CD4-positive, alpha-beta memory T cell (primary cell): Measurements from ENCODE around the gene PLEKHA7. TPM values are rescaled to one million over a fixed set of nuclear protein-coding genes. Genes with fewer than 3 reads are reported as not detected.

Experiments
- CTCF ChIA-PET: fragments of 350-600 bp; sonication (Branson Sonifier 250); formaldehyde crosslinking; loops from one replicate; lab custom pipeline; 2021; ENCODE audit warnings: inconsistent platforms; ENCODE audit not compliant: partially characterized antibody; lab: Charles Lee
- POLR2A ChIA-PET: fragments of 350-600 bp; sonication (Branson Sonifier 250); formaldehyde crosslinking; loops from one replicate; lab custom pipeline; 2021; ENCODE audit not compliant: partially characterized antibody; lab: Charles Lee
- DNase-seq, 5 donors: peaks; one replicate each; pipeline versions ENCODE4 v3.0.0 to v3.0.0-alpha.2; 2020 to 2022; ENCODE audit warnings: mixed read lengths in 1 of 5
- H3K27ac ChIP-seq: one replicate; pipeline ENCODE4 v1.7.0; 2013; ENCODE audit warnings: low read depth, low read length
- H3K27me3 ChIP-seq: 2 replicates; pipeline ENCODE4 v1.7.0; 2013; ENCODE audit warnings: mild to moderate bottlenecking, low read length, moderate library complexity; ENCODE audit not compliant: insufficient read depth
- H3K36me3 ChIP-seq: 2 replicates; pipeline ENCODE4 v1.7.0; 2013; ENCODE audit warnings: mild to moderate bottlenecking, low read length, moderate library complexity; ENCODE audit not compliant: insufficient read depth
- H3K4me1 ChIP-seq: 2 replicates; pipeline ENCODE4 v1.7.0; 2013; ENCODE audit warnings: mild to moderate bottlenecking, low read length, moderate library complexity; ENCODE audit not compliant: insufficient read depth
- H3K4me3 ChIP-seq, 2 donors: one replicate each; pipeline ENCODE4 v1.7.0; 2013; ENCODE audit warnings: low read length in 2 of 2, mild to moderate bottlenecking in 1 of 2
- H3K9me3 ChIP-seq, 2 donors: one replicate each; pipeline ENCODE4 v1.7.0; 2013; ENCODE audit warnings: low read length in 2 of 2, control low read depth in 1 of 2; ENCODE audit not compliant: control insufficient read depth in 1 of 2
- H3K27ac Mint-ChIP-seq, 7 donors: one replicate each; pipeline ENCODE4 v1.8.0; 2020 to 2021; ENCODE audit warnings: mixed read lengths in 7 of 7, mild to moderate bottlenecking in 6 of 7, inconsistent platforms in 3 of 7, moderate library complexity in 3 of 7
- H3K27me3 Mint-ChIP-seq, 2 donors: one replicate each; pipeline ENCODE4 v1.8.0; 2020 to 2021; ENCODE audit warnings: mixed read lengths in 2 of 2
- H3K36me3 Mint-ChIP-seq, 2 donors: one replicate each; pipeline ENCODE4 v1.8.0; 2020 to 2021; ENCODE audit warnings: mixed read lengths in 2 of 2, inconsistent platforms in 1 of 2, mild to moderate bottlenecking in 1 of 2
- H3K4me1 Mint-ChIP-seq, 4 donors: one replicate each; pipeline ENCODE4 v1.8.0; 2020 to 2021; ENCODE audit warnings: mixed read lengths in 4 of 4, mild to moderate bottlenecking in 1 of 4
- H3K4me3 Mint-ChIP-seq, 8 donors: one replicate each; pipeline ENCODE4 v1.8.0; 2020 to 2021; ENCODE audit warnings: mixed read lengths in 8 of 8, mild to moderate bottlenecking in 7 of 8, moderate library complexity in 6 of 8, inconsistent platforms in 3 of 8
- H3K9me3 Mint-ChIP-seq, 8 donors: one replicate each; pipeline ENCODE4 v1.8.0; 2020 to 2021; ENCODE audit warnings: mixed read lengths in 8 of 8, mild to moderate bottlenecking in 5 of 8, inconsistent platforms in 3 of 8, moderate library complexity in 1 of 8
- intact Hi-C: fragments of 100-400 bp; cut with micrococcal nuclease; formaldehyde crosslinking; loops from one replicate; pipeline ENCODE4 v1.15.1; 2023
- polyA plus RNA-seq, 2 donors: library from polyadenylated mRNA; unstranded; fragments of 300-500 nt; fragmentation: Illumina TruSeq; gene quantifications; one replicate each; pipeline ENCODE4 v1.2.3, GENCODE V29; 2021
- total RNA-seq, 2 experiments: library from RNA; stranded (reverse); gene quantifications; one replicate each; pipeline ENCODE4 v1.2.3, GENCODE V29; 2021

Gene PLEKHA7
- total and polyA plus RNA-seq, 4 experiments from 2014 or later, result 1.6 to 8.3 (median 6.0) TPM

DNA sequence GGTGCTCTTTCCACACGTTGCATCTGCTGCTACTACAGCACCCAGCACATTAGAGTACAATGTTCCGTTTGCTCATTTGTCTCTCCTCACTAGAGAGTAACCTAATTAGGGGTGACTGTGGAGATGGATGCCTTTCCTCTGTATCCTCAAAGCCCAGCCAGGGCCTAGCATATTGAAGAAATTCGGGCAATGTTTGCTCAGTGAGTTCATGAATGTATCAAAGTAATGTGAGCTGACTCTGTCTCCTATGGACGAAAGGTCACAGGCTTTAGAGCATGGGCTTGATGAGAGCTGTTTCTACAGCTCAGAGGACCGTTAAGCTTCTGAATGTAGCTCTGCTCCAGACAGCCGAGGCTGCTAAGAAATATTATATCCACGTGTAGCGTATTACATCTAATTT, 208.3 kb downstream of the PLEKHA7 start:
- peaks cover 0 to 2% of the 10 kb centered on the region in 2 donors for H3K36me3 Mint-ChIP-seq
- H3K27ac Mint-ChIP-seq, result peak overlapping the region in 5 of 7 donors; percentile 13 to 85 (median 35)
- ChIA-PET POLR2A (no interaction called here), CTCF (interaction anchor here (1.4 to 7.8 kb wide), 4 partner anchors 15 to 20 kb away, joined by 4 to 49 read pairs (median 6); no protein-coding TSS in a partner anchor)
- H3K27me3 Mint-ChIP-seq, result no peaks in the 10 kb centered on the region
- peak overlapping the region in 2 of 8 donors; percentile 3 to 62 for H3K4me3 Mint-ChIP-seq
- peaks cover 1 to 27% (median 14%) of the 10 kb centered on the region in 4 donors for H3K4me1 Mint-ChIP-seq
- intact Hi-C loops, result no loop called here
- Histone ChIP-seq H3K36me3 (no peaks in the 10 kb centered on the region), H3K27me3 (no peaks in the 10 kb centered on the region), H3K27ac (no peak overlapping the region), H3K4me3 (no peak overlapping the region), H3K4me1 (peaks cover 9% of the 10 kb centered on the region), H3K9me3 (no peaks in the 10 kb centered on the region)
- DNase-seq, result no peak
- H3K9me3 Mint-ChIP-seq, result no peaks in the 10 kb centered on the region

DNA sequence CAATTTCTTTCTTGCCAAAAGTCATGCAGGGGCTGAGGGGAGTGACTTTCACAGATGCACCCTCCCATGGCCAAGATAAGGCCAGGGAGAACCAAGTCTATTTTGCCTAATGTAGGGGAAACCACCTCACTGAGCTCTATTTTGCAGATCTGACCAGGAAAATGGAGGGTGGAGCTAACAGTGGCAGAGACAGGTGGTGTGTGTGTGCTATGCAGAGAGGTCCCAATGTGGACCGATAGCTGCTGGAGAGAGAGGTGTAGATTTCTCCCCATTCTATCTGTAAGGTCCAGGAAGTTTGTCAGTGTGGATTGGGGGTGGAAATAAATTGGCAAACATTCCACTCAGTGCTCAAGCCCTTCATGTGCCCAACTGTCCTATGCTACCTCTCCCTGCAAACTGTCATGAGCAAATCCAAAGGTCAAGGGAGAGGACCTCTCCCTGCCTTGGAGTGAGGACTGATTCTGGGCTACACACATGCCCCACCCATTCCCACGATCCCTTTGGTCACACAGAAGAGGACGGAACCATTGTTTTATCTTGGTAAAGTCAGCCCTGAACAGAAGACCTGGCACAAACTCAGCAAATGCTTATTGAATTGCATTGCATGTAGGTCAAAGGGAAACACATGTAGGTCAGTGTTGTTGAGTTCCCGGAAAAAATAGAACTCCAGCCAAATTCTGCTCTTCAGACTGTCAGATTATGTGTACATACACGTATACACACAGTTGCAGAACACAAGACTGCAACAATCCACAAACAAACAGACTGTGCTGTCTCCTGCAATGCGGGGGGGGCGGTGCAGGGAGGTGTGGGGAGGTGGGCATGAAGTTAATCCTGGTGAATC, 209.9 kb downstream of the PLEKHA7 start:
- Mint-ChIP-seq H3K4me1 (peaks cover 1 to 36% (median 19%) of the 10 kb centered on the region in 4 donors), H3K36me3 (peaks cover 0 to 2% of the 10 kb centered on the region in 2 donors), H3K27ac (peak overlapping the region in 6 of 7 donors; percentile 76 to 88 (median 84)), H3K9me3 (no peaks in the 10 kb centered on the region), H3K4me3 (peak overlapping the region; percentile 14 to 81 (median 56)), H3K27me3 (no peaks in the 10 kb centered on the region)
- no peak overlapping the region for H3K27ac ChIP-seq
- intact Hi-C loops, result no loop called here
- ChIA-PET POLR2A (interaction anchor here (0.6 kb wide), 1 partner anchor 13 kb away, joined by 3 read pairs; no protein-coding TSS in a partner anchor), CTCF (interaction anchor here (1.5 to 7.8 kb wide), 3 partner anchors 16 to 18 kb away, joined by 5 to 49 read pairs (median 7); no protein-coding TSS in a partner anchor)
- no peaks in the 10 kb centered on the region for H3K36me3 ChIP-seq
- peak in 3 of 5 donors; percentile 6 to 15 (median 12) for DNase-seq
- H3K27me3 ChIP-seq, result no peaks in the 10 kb centered on the region
- H3K9me3 ChIP-seq, result no peaks in the 10 kb centered on the region
- peaks cover 16% of the 10 kb centered on the region for H3K4me1 ChIP-seq
- no peak overlapping the region for H3K4me3 ChIP-seq

GRCh38 chr11:16801288-16801980, 212.8 kb downstream of the PLEKHA7 start:
- no peaks in the 10 kb centered on the region for H3K9me3 Mint-ChIP-seq
- H3K27ac Mint-ChIP-seq, result peak overlapping the region in 4 of 7 donors; percentile 14 to 77 (median 51)
- H3K36me3 Mint-ChIP-seq, result peaks cover 0 to 2% of the 10 kb centered on the region in 2 donors
- H3K4me3 ChIP-seq, result no peak overlapping the region
- CTCF ChIA-PET, result interaction anchor here (0.8 to 3.0 kb wide), 7 partner anchors 9 to 21 kb away, joined by 3 to 16 read pairs (median 3); no protein-coding TSS in a partner anchor
- no peaks in the 10 kb centered on the region for H3K36me3 ChIP-seq
- H3K27ac ChIP-seq, result no peak overlapping the region
- DNase-seq, result no peak
- H3K4me3 Mint-ChIP-seq, result no peak overlapping the region
- no peaks in the 10 kb centered on the region for H3K27me3 ChIP-seq
- H3K9me3 ChIP-seq, result no peaks in the 10 kb centered on the region
- POLR2A ChIA-PET, result interaction anchor here (0.5 kb wide), 1 partner anchor 66 kb away, joined by 3 read pairs; no protein-coding TSS in a partner anchor
- H3K27me3 Mint-ChIP-seq, result no peaks in the 10 kb centered on the region
- intact Hi-C loops, result no loop called here
- H3K4me1 Mint-ChIP-seq, result peaks cover 0 to 32% (median 13%) of the 10 kb centered on the region in 4 donors
- peaks cover 16% of the 10 kb centered on the region for H3K4me1 ChIP-seq

GRCh38 chr11:16800382-16800781, 213.8 kb downstream of the PLEKHA7 start:
- H3K27ac Mint-ChIP-seq, result peak overlapping the region in 5 of 7 donors; percentile 14 to 72 (median 47)
- no peaks in the 10 kb centered on the region for H3K36me3 ChIP-seq
- no peaks in the 10 kb centered on the region for H3K27me3 ChIP-seq
- H3K27ac ChIP-seq, result no peak overlapping the region
- no peaks in the 10 kb centered on the region for H3K27me3 Mint-ChIP-seq
- peaks cover 0 to 33% (median 12%) of the 10 kb centered on the region in 4 donors for H3K4me1 Mint-ChIP-seq
- intact Hi-C loops, result no loop called here
- H3K9me3 Mint-ChIP-seq, result no peaks in the 10 kb centered on the region
- POLR2A ChIA-PET, result no interaction called here
- no peaks in the 10 kb centered on the region for H3K9me3 ChIP-seq
- no peak for DNase-seq
- no peak overlapping the region for H3K4me3 Mint-ChIP-seq
- CTCF ChIA-PET, result interaction anchor here (0.8 to 3.0 kb wide), 4 partner anchors 10 to 20 kb away, joined by 3 to 16 read pairs (median 5); no protein-coding TSS in a partner anchor
- peaks cover 16% of the 10 kb centered on the region for H3K4me1 ChIP-seq
- no peak overlapping the region for H3K4me3 ChIP-seq
- peaks cover 0 to 2% of the 10 kb centered on the region in 2 donors for H3K36me3 Mint-ChIP-seq

- intact Hi-C loops, result no loop called here
- no peaks in the 10 kb centered on the region for H3K9me3 Mint-ChIP-seq
- Histone ChIP-seq H3K4me1 (peaks cover 16% of the 10 kb centered on the region), H3K36me3 (no peaks in the 10 kb centered on the region), H3K27me3 (no peaks in the 10 kb centered on the region), H3K4me3 (no peak overlapping the region), H3K9me3 (no peaks in the 10 kb centered on the region), H3K27ac (no peak overlapping the region)
- H3K4me1 Mint-ChIP-seq, result peaks cover 3 to 37% (median 16%) of the 10 kb centered on the region in 4 donors
- peak overlapping the region in 5 of 7 donors; percentile 14 to 72 (median 62) for H3K27ac Mint-ChIP-seq
- POLR2A ChIA-PET, result no interaction called here
- CTCF ChIA-PET, result interaction anchor here (0.9 to 3.3 kb wide), 5 partner anchors 11 to 21 kb away, joined by 3 to 25 read pairs (median 7); no protein-coding TSS in a partner anchor
- no peak for DNase-seq
- H3K36me3 Mint-ChIP-seq, result peaks cover 0 to 2% of the 10 kb centered on the region in 2 donors
- H3K4me3 Mint-ChIP-seq, result no peak overlapping the region
- no peaks in the 10 kb centered on the region for H3K27me3 Mint-ChIP-seq
These were observed 214.3 kb downstream of the PLEKHA7 start for GRCh38 chr11:16799890-16800289.

GRCh38 chr11:16799221-16799620, 215.0 kb downstream of the PLEKHA7 start:
- no peak overlapping the region for H3K4me3 Mint-ChIP-seq
- Histone ChIP-seq H3K9me3 (no peaks in the 10 kb centered on the region), H3K4me1 (peaks cover 15% of the 10 kb centered on the region), H3K27me3 (no peaks in the 10 kb centered on the region), H3K36me3 (no peaks in the 10 kb centered on the region), H3K27ac (no peak overlapping the region), H3K4me3 (no peak overlapping the region)
- intact Hi-C loops, result no loop called here
- H3K36me3 Mint-ChIP-seq, result peaks cover 0 to 2% of the 10 kb centered on the region in 2 donors
- CTCF ChIA-PET, result interaction anchor here (0.9 to 3.3 kb wide), 2 partner anchors 13 to 22 kb away, joined by 4 to 25 read pairs; no protein-coding TSS in a partner anchor
- no peak for DNase-seq
- H3K4me1 Mint-ChIP-seq, result peaks cover 3 to 33% (median 18%) of the 10 kb centered on the region in 4 donors
- H3K9me3 Mint-ChIP-seq, result no peaks in the 10 kb centered on the region
- peak overlapping the region in 1 of 7 donors; percentile 70 for H3K27ac Mint-ChIP-seq
- no peaks in the 10 kb centered on the region for H3K27me3 Mint-ChIP-seq
- POLR2A ChIA-PET, result interaction anchor here (0.6 kb wide), 1 partner anchor 329 kb away, joined by 4 read pairs; no protein-coding TSS in a partner anchor
